Measurements from ENCODE around the gene PLXDC2.

DNA sequence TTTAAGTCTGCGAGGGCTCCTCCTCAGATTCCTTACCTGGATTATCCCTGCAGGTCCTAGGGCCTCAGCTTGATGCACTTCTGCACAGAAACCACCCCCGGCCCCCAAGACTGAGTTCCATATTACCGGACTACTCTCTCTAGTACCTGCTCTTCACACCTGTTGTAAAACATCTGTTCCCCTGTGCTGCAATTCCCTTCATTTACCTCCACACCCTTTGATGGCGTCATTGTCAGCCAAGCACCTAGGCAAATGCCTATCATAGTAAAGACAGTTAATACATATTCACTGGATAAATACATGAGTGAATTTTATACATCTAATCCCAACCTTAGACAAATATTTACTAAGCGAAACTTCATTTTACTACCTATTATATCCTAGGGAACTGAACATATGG is 275.5 kb downstream of the PLXDC2 start:
- TF ChIP-seq, protein P1, sequence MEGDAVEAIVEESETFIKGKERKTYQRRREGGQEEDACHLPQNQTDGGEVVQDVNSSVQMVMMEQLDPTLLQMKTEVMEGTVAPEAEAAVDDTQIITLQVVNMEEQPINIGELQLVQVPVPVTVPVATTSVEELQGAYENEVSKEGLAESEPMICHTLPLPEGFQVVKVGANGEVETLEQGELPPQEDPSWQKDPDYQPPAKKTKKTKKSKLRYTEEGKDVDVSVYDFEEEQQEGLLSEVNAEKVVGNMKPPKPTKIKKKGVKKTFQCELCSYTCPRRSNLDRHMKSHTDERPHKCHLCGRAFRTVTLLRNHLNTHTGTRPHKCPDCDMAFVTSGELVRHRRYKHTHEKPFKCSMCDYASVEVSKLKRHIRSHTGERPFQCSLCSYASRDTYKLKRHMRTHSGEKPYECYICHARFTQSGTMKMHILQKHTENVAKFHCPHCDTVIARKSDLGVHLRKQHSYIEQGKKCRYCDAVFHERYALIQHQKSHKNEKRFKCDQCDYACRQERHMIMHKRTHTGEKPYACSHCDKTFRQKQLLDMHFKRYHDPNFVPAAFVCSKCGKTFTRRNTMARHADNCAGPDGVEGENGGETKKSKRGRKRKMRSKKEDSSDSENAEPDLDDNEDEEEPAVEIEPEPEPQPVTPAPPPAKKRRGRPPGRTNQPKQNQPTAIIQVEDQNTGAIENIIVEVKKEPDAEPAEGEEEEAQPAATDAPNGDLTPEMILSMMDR (IDR thresholded peaks at IDR 0.05) = no peak
- no peak for TF ChIP-seq POLR2A (IDR thresholded peaks at IDR 0.05)
